SU-DHL-6 (cell line): Measurements from ENCODE around the gene DOCK1.

Source experiments
- H2AFZ ChIP-seq: fragments of 200-600 bp; sonication (generic); 2 replicates; pipeline ENCODE4 v1.6.1; 2014; ENCODE audit warnings: low read depth, mild to moderate bottlenecking, moderate library complexity, mixed read lengths, antibody characterized with exemption, low read length; ENCODE audit not compliant: severe bottlenecking
- H3F3A ChIP-seq: fragments of 200-600 bp; shearing (Covaris generic); 2 replicates; pipeline ENCODE4 v1.6.0; 2016; ENCODE audit warnings: antibody characterized with exemption, mild to moderate bottlenecking; ENCODE audit not compliant: insufficient read depth
- H3K27ac ChIP-seq: fragments of 200-600 bp; sonication (generic); 2 replicates; pipeline ENCODE4 v1.5.1; 2016; ENCODE audit warnings: low read depth, mild to moderate bottlenecking, low read length, moderate library complexity, mixed read lengths
- H3K27me3 ChIP-seq: fragments of 200-600 bp; sonication (generic), shearing (Covaris generic); 2 replicates; pipeline ENCODE4 v1.6.0; 2014; ENCODE audit warnings: mild to moderate bottlenecking, low read length
- H3K36me3 ChIP-seq: fragments of 200-600 bp; sonication (generic); 2 replicates; pipeline ENCODE4 v1.6.1; 2014; ENCODE audit warnings: mild to moderate bottlenecking, low read length, mixed read lengths
- H3K4me2 ChIP-seq: fragments of 300-600, 200-600 bp; shearing (Covaris generic), sonication (generic); 2 replicates; pipeline ENCODE4 v1.6.0; 2014; ENCODE audit warnings: low read length, low read depth, mild to moderate bottlenecking; ENCODE audit not compliant: poor library complexity, severe bottlenecking
- H3K4me3 ChIP-seq: fragments of 200-600 bp; sonication (generic); 2 replicates; pipeline ENCODE4 v1.5.1; 2014; ENCODE audit warnings: antibody characterized with exemption, low read length, mild to moderate bottlenecking, mixed read lengths; ENCODE audit not compliant: insufficient read depth, poor library complexity, severe bottlenecking
- H3K79me2 ChIP-seq: fragments of 200-600 bp; sonication (generic); 2 replicates; pipeline ENCODE4 v1.6.1; 2014; ENCODE audit warnings: mild to moderate bottlenecking, low read length, moderate library complexity; ENCODE audit not compliant: insufficient read depth
- H3K9ac ChIP-seq: fragments of 200-600 bp; sonication (generic); 2 replicates; pipeline ENCODE4 v1.7.0; 2014; ENCODE audit warnings: mild to moderate bottlenecking, low read length
- H3K9me2 ChIP-seq: fragments of 200-600 bp; sonication (generic); replicated peaks from 2 replicates; pipeline ENCODE4 v1.6.1; 2014; ENCODE audit warnings: low read length; ENCODE audit not compliant: insufficient read depth
- H3K9me3 ChIP-seq: fragments of 200-600 bp; sonication (generic); 2 replicates; pipeline ENCODE4 v1.6.1; 2014; ENCODE audit warnings: low read length, mixed read lengths; ENCODE audit not compliant: insufficient read depth
- H4K20me1 ChIP-seq: fragments of 200-600 bp; sonication (generic); 2 replicates; pipeline ENCODE4 v1.6.1; 2014; ENCODE audit warnings: low read depth, mild to moderate bottlenecking, antibody characterized with exemption, low read length, moderate library complexity, mixed read lengths
- CTCF ChIP-seq: fragments of 200-600 bp; sonication (generic); IDR thresholded peaks from one replicate; pipeline ENCODE4 v1.5.1; 2017; ENCODE audit warnings: antibody characterized with exemption, mild to moderate bottlenecking, low read length, moderate library complexity; ENCODE audit not compliant: insufficient read depth, poor library complexity, severe bottlenecking
- EZH2phosphoT487 ChIP-seq: fragments of 200-600 bp; sonication (generic), shearing (Covaris generic); conservative IDR thresholded peaks from 2 replicates; pipeline ENCODE4 v1.6.1; 2018; ENCODE audit warnings: mild to moderate bottlenecking, antibody characterized with exemption, low read length, moderate library complexity, mixed read lengths

The DOCK1 gene

GRCh38 chr10:127018766-127019165, 113.5 kb downstream of the DOCK1 start:
- H3F3A ChIP-seq: no peaks in the 10 kb centered on the region
- H3K27ac ChIP-seq: no peak overlapping the region
- no peak overlapping the region for H2AFZ ChIP-seq
- H3K4me2 ChIP-seq: no peak overlapping the region
- no peaks in the 10 kb centered on the region for H3K9me2 ChIP-seq
- no peaks in the 10 kb centered on the region for H4K20me1 ChIP-seq
- no peaks in the 10 kb centered on the region for H3K9me3 ChIP-seq
- TF ChIP-seq CTCF: no peak
- H3K4me3 ChIP-seq: no peak overlapping the region
- no peaks in the 10 kb centered on the region for H3K79me2 ChIP-seq
- H3K36me3 ChIP-seq: no peaks in the 10 kb centered on the region
- H3K27me3 ChIP-seq: no peaks in the 10 kb centered on the region
- no peak overlapping the region for H3K9ac ChIP-seq

GRCh38 chr10:127020260-127020659, 115.0 kb downstream of the DOCK1 start:
- Histone ChIP-seq H3K4me2 (no peak overlapping the region), H3K4me3 (no peak overlapping the region), H3K27ac (no peak overlapping the region), H3K79me2 (no peaks in the 10 kb centered on the region), H3K27me3 (no peaks in the 10 kb centered on the region), H3K36me3 (no peaks in the 10 kb centered on the region), H3K9ac (no peak overlapping the region), H2AFZ (no peak overlapping the region), H3F3A (no peaks in the 10 kb centered on the region), H3K9me2 (no peaks in the 10 kb centered on the region), H4K20me1 (no peaks in the 10 kb centered on the region), H3K9me3 (no peaks in the 10 kb centered on the region)
- TF ChIP-seq EZH2phosphoT487 (no peak), CTCF (no peak)

- Histone ChIP-seq H3K27me3 (no peaks in the 10 kb centered on the region), H3K4me2 (no peak overlapping the region), H3K4me3 (no peak overlapping the region), H3K9ac (no peak overlapping the region), H3K9me3 (no peaks in the 10 kb centered on the region), H2AFZ (no peak overlapping the region), H3K36me3 (no peaks in the 10 kb centered on the region), H3F3A (no peaks in the 10 kb centered on the region), H3K79me2 (no peaks in the 10 kb centered on the region), H3K9me2 (no peaks in the 10 kb centered on the region), H3K27ac (no peak overlapping the region), H4K20me1 (no peaks in the 10 kb centered on the region)
- no peak for TF ChIP-seq CTCF
- TF ChIP-seq EZH2phosphoT487: no peak
Measured at GRCh38 chr10:127021801-127022200, 116.6 kb downstream of the DOCK1 start.
